ENCODE results near the gene TBR1. TPM values are rescaled to one million over a fixed set of nuclear protein-coding genes. Genes with fewer than 3 reads are reported as not detected.

TBR1 gene
- total RNA-seq, 1 experiment from 2014 or later: 0.02 TPM

GRCh38 chr2:161415034-161415986 is 787 bp upstream of the TBR1 start:
- no peak for DNase-seq (ENCODE audit: low spot score)

DNA sequence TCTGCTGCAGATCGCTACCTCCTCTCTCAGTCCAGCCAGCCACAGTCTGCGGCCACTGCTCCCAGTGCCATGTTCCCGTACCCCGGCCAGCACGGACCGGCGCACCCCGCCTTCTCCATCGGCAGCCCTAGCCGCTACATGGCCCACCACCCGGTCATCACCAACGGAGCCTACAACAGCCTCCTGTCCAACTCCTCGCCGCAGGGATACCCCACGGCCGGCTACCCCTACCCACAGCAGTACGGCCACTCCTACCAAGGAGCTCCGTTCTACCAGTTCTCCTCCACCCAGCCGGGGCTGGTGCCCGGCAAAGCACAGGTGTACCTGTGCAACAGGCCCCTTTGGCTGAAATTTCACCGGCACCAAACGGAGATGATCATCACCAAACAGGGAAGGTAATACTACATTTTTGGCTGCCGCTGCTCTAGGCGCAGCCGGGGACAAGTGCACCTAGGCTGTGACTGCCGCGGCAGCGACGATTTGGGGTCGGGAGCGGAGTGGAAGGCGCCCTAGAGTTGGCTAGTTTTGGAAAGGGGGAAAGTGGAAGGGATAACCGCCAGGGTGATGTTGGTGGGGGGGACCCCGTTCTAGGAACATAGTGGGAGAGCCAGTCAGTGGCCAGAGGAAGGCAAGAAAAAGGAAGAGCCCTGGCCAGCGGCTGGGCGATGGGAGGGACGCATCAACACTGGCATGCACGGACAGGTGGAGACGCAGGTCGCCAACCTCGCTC is 776 bp downstream of the TBR1 start:
- DNase-seq (ENCODE audit: low spot score): no peak

DNA sequence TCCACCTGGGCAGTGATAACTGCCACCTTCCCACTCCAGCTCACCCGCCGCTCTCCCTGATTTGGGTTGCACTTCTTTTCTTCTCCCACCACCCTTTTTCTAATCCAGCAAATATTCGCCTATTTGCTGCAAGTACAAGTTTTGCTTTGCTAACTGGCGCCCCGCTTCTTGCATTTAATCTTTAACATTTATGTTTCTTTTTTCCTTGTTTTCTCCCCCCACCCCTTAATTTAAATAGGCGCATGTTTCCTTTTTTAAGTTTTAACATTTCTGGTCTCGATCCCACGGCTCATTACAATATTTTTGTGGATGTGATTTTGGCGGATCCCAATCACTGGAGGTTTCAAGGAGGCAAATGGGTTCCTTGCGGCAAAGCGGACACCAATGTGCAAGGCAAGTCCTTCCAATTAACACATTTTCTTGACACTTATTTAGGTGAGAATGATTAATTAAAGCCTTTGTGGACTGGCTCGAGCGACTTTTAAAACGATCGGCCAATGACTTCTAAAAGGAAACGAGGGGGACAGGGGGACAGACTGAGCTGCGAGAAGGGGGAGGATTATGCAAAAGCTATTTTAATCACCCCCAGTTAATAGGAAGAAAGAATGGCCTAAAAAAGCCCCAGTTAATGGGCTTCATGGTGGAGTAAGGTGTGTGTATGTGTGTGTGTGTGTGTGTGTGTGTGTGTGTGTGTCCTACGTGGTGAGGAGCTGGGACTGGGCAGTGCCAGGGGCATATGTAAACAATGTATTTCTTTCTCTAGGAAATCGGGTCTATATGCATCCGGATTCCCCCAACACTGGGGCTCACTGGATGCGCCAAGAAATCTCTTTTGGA is 1.6 kb downstream of the TBR1 start:
- no peak for DNase-seq (ENCODE audit: low spot score)

- no peak for DNase-seq (ENCODE audit: low spot score)
These were observed 2.2 kb downstream of the TBR1 start for GRCh38 chr2:161418275-161418714.

- no peak for DNase-seq (ENCODE audit: low spot score)
These were observed 2.9 kb downstream of the TBR1 start for GRCh38 chr2:161418715-161419637.

GRCh38 chr2:161419638-161420190 is 3.6 kb downstream of the TBR1 start:
- no peak for DNase-seq (ENCODE audit: low spot score)

DNA sequence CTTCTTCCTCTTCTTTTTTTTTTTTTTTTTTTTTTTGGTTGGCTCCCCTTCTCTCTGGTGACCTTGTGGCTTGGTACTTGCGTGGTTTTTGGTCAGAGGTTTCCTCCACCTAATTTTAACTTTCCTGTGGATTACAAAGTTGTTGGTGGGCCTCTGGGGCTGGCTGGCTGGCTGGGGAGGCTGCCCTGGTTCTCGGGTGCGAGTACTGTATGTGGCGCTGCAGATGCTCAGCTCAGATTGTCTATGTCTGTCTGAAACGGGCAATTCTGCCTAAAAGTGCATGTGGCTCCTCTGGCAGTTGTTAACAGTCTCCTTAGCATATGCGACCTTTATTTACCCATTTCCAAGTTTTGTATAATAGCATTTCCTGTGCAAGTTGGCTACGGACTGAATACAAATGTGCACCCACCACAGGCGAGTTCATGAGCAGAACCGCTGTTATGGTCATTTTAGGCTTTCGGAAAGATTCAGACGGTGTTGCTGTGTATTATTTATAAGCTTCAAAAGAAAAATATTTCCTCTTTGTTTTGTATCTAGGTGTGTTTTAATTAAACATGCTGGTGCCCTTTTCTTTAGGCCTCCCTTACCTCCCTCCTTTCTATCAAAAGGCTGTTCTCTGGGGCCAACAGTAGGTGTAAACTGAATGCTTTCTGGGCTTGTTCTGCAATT is 4.4 kb downstream of the TBR1 start:
- no peak for DNase-seq (ENCODE audit: low spot score)

DNA sequence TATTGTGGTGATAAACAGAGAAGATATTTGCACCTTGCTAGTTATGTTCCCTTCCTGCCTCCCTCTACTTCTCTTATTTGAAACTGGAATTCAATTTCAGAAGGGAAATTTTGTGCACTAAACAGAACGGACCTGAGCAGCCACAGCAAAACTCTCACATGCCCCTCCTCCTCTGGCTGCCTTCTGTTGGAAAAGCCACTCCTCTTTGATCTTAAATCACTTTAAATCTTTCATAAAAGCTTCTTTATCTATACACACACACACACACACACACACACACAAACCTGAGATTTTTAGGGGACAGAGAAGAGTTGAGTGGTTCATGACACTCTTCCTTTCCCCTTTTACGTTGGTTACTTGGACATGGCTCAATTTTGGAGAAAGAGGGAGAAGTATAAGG is 5.6 kb downstream of the TBR1 start:
- no peak for DNase-seq (ENCODE audit: low spot score)

GRCh38 chr2:161422816-161423403 is 6.8 kb downstream of the TBR1 start:
- DNase-seq (ENCODE audit: low spot score): no peak

- DNase-seq (ENCODE audit: low spot score): no peak
These were observed 7.6 kb downstream of the TBR1 start for GRCh38 chr2:161423421-161424393.

DNA sequence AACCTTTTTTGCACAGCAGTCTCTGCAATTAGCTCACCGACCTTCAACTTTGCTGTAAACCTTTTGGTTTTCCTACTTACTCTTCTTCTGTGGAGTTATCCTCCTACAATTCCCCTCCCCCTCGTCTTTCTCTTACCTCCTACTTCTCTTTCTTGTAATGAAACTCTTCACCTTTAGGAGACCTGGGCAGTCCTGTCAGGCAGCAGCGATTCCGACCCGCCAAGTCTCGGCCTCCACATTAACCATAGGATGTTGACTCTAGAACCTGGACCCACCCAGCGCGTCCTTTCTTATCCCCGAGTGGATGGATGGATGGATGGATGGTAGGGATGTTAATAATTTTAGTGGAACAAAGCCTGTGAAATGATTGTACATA is 8.3 kb downstream of the TBR1 start:
- no peak for DNase-seq (ENCODE audit: low spot score)

DNA sequence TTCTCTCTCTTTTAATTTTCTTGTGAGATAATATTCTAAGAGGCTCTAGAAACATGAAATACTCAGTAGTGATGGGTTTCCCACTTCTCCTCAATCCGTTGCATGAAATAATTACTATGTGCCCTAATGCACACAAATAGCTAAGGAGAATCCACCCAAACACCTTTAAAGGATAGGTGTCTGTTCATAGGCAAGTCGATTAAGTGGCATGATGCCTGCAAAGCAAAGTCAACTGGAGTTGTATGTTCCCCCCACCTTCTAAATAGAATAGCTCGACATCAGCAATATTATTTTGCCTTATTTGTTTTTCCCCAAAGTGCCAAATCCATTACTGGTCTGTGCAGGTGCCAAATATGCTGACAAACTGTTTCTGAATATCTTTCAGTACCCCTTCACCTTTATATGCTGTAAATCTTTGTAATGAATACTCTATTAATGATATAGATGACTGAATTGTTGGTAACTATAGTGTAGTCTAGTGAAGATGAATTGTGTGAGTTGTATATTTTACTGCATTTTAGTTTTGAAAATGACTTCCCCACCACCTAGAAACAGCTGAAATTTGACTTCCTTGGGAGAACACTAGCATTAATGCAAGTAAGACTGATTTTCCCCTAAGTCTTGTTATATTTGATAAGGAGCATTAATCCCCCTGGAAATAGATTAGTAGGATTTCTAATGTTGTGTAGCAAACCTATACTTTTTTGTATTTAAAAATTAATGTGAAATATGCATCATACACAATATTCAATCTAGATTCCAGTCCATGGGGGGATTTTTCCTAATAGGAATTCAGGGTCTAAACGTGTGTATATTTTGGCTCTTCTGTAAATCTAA is 9.0 kb downstream of the TBR1 start:
- no peak for DNase-seq (ENCODE audit: low spot score)

DNA sequence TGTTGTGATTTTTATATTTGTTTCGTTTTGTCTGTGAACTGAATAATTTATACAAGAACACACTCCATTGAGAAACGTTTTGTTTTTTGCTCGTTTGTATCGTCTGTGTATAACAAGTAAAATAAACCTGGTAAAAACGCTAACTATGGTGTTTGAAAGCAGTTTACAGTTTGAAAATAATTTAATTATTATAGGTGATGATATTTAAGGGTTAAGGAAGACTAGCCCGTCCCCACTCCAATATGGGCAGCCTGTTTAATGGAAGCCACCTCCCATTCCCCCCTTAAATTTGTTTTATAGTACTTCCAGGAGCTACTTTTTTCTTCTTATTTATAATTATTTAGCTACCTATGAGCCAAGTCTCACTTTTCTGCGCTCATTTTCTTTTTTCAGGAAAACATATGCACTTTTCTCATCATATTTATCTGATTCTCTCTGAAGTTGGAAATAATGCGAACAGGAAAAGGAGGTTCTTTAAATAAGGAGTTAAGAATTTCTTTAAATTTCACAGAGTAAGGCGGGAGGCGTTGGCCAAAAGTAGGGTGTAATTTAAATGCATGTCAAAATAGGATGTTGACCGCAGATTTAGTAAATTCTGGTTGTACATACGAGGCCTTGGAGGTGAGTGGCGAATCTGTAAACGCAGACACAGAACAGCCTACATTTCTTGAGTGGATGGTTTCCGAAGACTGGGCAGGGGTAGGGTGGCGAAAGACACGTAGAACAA is 9.8 kb downstream of the TBR1 start:
- no peak for DNase-seq (ENCODE audit: low spot score)

GRCh38 chr2:161426455-161426921 is 10.4 kb downstream of the TBR1 start:
- DNase-seq (ENCODE audit: low spot score): no peak

GRCh38 chr2:161426922-161427663 is 11.0 kb downstream of the TBR1 start:
- DNase-seq (ENCODE audit: low spot score): no peak
